GM23338 (cell line): ENCODE results near the gene SLCO3A1. TPM values are rescaled to one million over a fixed set of nuclear protein-coding genes. Genes with fewer than 3 reads are reported as not detected.

Experiments used
- ATAC-seq: fragments of 200-7000 bp; cut with Tn5 transposase; 3 replicates; pipeline ENCODE4 v1.9.1; 2020
- DNase-seq: peaks from one replicate; pipeline ENCODE4 v3.0.0-alpha.2; 2015; ENCODE audit warnings: low spot score
- H2AFZ ChIP-seq: fragments of 200-600 bp; sonication (generic); 2 replicates; pipeline ENCODE4 v1.8.0; 2016; ENCODE audit warnings: antibody characterized with exemption, mild to moderate bottlenecking, moderate library complexity
- H3F3A ChIP-seq: fragments of 200-600 bp; sonication (generic); replicated peaks from 2 replicates; pipeline ENCODE4 v1.8.0; 2017; ENCODE audit warnings: antibody characterized with exemption, mixed run types, low read depth
- H3K27ac ChIP-seq: fragments of 200-600 bp; sonication (generic); 2 replicates; pipeline ENCODE4 v1.6.1; 2016; ENCODE audit warnings: low read depth
- H3K27me3 ChIP-seq: fragments of 200-600 bp; sonication (generic); 2 replicates; pipeline ENCODE4 v1.8.0; 2016; ENCODE audit warnings: mild to moderate bottlenecking, mixed run types, moderate library complexity; ENCODE audit not compliant: insufficient read depth
- H3K36me3 ChIP-seq: fragments of 200-600 bp; sonication (generic); 2 replicates; pipeline ENCODE4 v1.8.0; 2016; ENCODE audit warnings: mild to moderate bottlenecking; ENCODE audit not compliant: insufficient read depth
- H3K4me1 ChIP-seq: fragments of 200-600 bp; sonication (generic); 2 replicates; pipeline ENCODE4 v1.8.0; 2016; ENCODE audit warnings: mild to moderate bottlenecking, moderate library complexity; ENCODE audit not compliant: insufficient read depth
- H3K4me2 ChIP-seq: fragments of 200-600 bp; sonication (generic); 2 replicates; pipeline ENCODE4 v1.7.1; 2017; ENCODE audit warnings: mixed run types
- H3K4me3 ChIP-seq: fragments of 200-600 bp; sonication (generic); 2 replicates; pipeline ENCODE4 v1.6.1; 2016; ENCODE audit warnings: mixed run types
- H3K79me2 ChIP-seq: fragments of 200-600 bp; sonication (generic); replicated peaks from 2 replicates; pipeline ENCODE4 v1.8.0; 2017; ENCODE audit warnings: mild to moderate bottlenecking; ENCODE audit not compliant: insufficient read depth
- H3K9me2 ChIP-seq: fragments of 200-600 bp; sonication (generic); 2 replicates; pipeline ENCODE4 v1.8.0; 2017; ENCODE audit not compliant: insufficient read depth
- H4K20me1 ChIP-seq: fragments of 200-600 bp; sonication (generic); replicated peaks from 2 replicates; pipeline ENCODE4 v1.8.0; 2017; ENCODE audit warnings: mild to moderate bottlenecking; ENCODE audit not compliant: insufficient read depth
- H3K27ac Mint-ChIP-seq: 2 replicates; pipeline ENCODE4 v1.8.0; 2020; ENCODE audit warnings: inconsistent platforms, mild to moderate bottlenecking, moderate library complexity, mixed read lengths
- H3K27me3 Mint-ChIP-seq: 3 replicates; pipeline ENCODE4 v1.8.0; 2022; ENCODE audit warnings: low read depth, mild to moderate bottlenecking, moderate library complexity, mixed read lengths, inconsistent platforms; ENCODE audit not compliant: insufficient read depth, poor library complexity
- H3K36me3 Mint-ChIP-seq: 3 replicates; pipeline ENCODE4 v1.8.0; 2021; ENCODE audit warnings: low read depth, mild to moderate bottlenecking, inconsistent platforms, moderate library complexity, mixed read lengths
- H3K4me1 Mint-ChIP-seq: 3 replicates; pipeline ENCODE4 v1.8.0; 2020; ENCODE audit warnings: mild to moderate bottlenecking, inconsistent platforms, mixed read lengths
- H3K4me3 Mint-ChIP-seq: 3 replicates; pipeline ENCODE4 v1.8.0; 2021; ENCODE audit warnings: moderate library complexity, mild to moderate bottlenecking, inconsistent platforms, mixed read lengths
- H3K9me3 Mint-ChIP-seq: 3 replicates; pipeline ENCODE4 v1.8.0; 2020; ENCODE audit warnings: moderate library complexity, mild to moderate bottlenecking, inconsistent platforms, mixed read lengths
- CREB1 ChIP-seq: fragments of 250-450 bp; sonication (Bioruptor Pico); IDR thresholded peaks from 2 replicates; pipeline ENCODE4 v1.5.0; 2020; ENCODE audit warnings: low read depth, mild to moderate bottlenecking, moderate library complexity
- JUNB ChIP-seq: IDR thresholded peaks from one replicate; pipeline ENCODE4 v1.6.1; 2016; ENCODE audit warnings: antibody characterized with exemption; ENCODE audit not compliant: unreplicated experiment
- POLR2AphosphoS5 ChIP-seq: IDR thresholded peaks from 2 replicates; pipeline ENCODE4 v1.6.1; 2016; ENCODE audit warnings: antibody characterized with exemption, low read depth
- STAT1 ChIP-seq: IDR thresholded peaks from one replicate; pipeline ENCODE4 v1.6.1; 2016; ENCODE audit warnings: antibody characterized with exemption; ENCODE audit not compliant: unreplicated experiment
- ZNF331 ChIP-seq: fragments of 250-450 bp; sonication (Bioruptor Pico); IDR thresholded peaks from 2 replicates; pipeline ENCODE4 v1.5.0; 2020; ENCODE audit warnings: low read depth, mild to moderate bottlenecking, moderate library complexity
- polyA plus RNA-seq: library from polyadenylated mRNA; unstranded; fragments of >200 nt; fragmentation: Nextera tagmentation; extraction: Ambion mirVana; gene quantifications from 2 replicates; pipeline ENCODE4 v1.2.1, GENCODE V29; 2016
- total RNA-seq: library from RNA; depleted of rRNA; stranded (reverse); fragments of >200 nt; shearing (Covaris generic); gene quantifications from 2 replicates; pipeline ENCODE4 v1.2.3, GENCODE V29; 2014
- TF ChIP-seq, protein P1 (sequence below), 2 experiments: fragments of 200-600 bp in 1 of 2; sonication (generic) in 1 of 2; conservative IDR thresholded peaks; 2 replicates each; pipeline versions ENCODE4 v1.5.1 to v1.6.1; 2016 to 2017; ENCODE audit warnings: antibody characterized with exemption in 2 of 2, low read depth in 2 of 2, mild to moderate bottlenecking in 2 of 2, moderate library complexity in 1 of 2
- TF ChIP-seq, protein P2 (sequence below): fragments of 250-450 bp; sonication (Bioruptor Pico); IDR thresholded peaks from 2 replicates; pipeline ENCODE4 v1.5.0; 2020; ENCODE audit warnings: mild to moderate bottlenecking, moderate library complexity

SLCO3A1 gene
- total and polyA plus RNA-seq, 2 experiments from 2014 or later, result 7.3 to 9.4 TPM

DNA sequence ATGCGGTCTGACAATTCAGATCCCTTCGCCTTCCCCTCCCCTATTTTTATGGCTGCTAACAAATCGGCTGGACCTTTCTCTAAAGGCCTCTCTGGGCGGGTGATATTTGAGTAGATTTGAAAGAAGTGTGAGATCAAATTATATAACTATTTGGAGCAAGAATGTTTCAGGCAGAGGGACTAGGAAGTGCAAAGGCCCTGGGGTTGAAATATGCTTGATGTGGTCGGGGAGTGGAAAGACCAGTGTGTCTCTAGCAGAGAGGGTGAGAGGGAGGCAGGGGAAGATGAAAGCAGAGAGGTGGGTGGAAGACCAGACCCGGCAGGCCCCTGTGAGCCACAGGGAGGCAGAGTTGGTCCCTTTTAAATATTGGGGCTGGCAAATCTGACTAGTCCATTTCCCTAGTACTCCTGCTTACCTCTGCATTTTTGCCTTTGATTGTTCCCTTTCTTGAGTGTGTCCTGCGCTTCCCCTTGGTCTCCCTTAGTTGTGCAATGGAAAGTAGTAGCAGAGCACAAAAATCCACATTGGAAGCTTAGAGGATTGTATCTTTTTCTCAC, 32.3 kb downstream of the SLCO3A1 start:
- ATAC-seq, result peak; percentile 47
- Histone ChIP-seq H4K20me1 (no peaks in the 10 kb centered on the region), H3K27me3 (no peaks in the 10 kb centered on the region), H3K79me2 (peaks cover 22% of the 10 kb centered on the region), H2AFZ (no peak overlapping the region), H3F3A (no peaks in the 10 kb centered on the region), H3K36me3 (no peaks in the 10 kb centered on the region), H3K27ac (no peak overlapping the region), H3K9me2 (no peaks in the 10 kb centered on the region), H3K4me3 (no peak overlapping the region), H3K4me1 (peaks cover 33% of the 10 kb centered on the region), H3K4me2 (no peak overlapping the region)
- no peak overlapping the region for H3K4me3 Mint-ChIP-seq
- H3K27me3 Mint-ChIP-seq, result peaks cover 4% of the 10 kb centered on the region
- H3K27ac Mint-ChIP-seq, result 0 out of 2 replicates have a peak overlapping the region, but pooled peaks have one; percentile 74
- H3K4me1 Mint-ChIP-seq, result peaks cover 44% of the 10 kb centered on the region
- H3K36me3 Mint-ChIP-seq, result no peaks in the 10 kb centered on the region
- peak; percentile 41 for DNase-seq
- no peaks in the 10 kb centered on the region for H3K9me3 Mint-ChIP-seq
- TF ChIP-seq CREB1, result no peak
- no peak for TF ChIP-seq JUNB
- no peak for TF ChIP-seq POLR2AphosphoS5
- no peak for TF ChIP-seq ZNF331 (CRISPR knock-in tag)
- TF ChIP-seq, protein P1, sequence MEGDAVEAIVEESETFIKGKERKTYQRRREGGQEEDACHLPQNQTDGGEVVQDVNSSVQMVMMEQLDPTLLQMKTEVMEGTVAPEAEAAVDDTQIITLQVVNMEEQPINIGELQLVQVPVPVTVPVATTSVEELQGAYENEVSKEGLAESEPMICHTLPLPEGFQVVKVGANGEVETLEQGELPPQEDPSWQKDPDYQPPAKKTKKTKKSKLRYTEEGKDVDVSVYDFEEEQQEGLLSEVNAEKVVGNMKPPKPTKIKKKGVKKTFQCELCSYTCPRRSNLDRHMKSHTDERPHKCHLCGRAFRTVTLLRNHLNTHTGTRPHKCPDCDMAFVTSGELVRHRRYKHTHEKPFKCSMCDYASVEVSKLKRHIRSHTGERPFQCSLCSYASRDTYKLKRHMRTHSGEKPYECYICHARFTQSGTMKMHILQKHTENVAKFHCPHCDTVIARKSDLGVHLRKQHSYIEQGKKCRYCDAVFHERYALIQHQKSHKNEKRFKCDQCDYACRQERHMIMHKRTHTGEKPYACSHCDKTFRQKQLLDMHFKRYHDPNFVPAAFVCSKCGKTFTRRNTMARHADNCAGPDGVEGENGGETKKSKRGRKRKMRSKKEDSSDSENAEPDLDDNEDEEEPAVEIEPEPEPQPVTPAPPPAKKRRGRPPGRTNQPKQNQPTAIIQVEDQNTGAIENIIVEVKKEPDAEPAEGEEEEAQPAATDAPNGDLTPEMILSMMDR (conservative IDR thresholded peaks at IDR 0.05; ENCODE audit: low read depth in 2 of 2), result peak; percentile 17 to 50; a peak in 3 of 4 replicates
- TF ChIP-seq STAT1, result no peak

DNA sequence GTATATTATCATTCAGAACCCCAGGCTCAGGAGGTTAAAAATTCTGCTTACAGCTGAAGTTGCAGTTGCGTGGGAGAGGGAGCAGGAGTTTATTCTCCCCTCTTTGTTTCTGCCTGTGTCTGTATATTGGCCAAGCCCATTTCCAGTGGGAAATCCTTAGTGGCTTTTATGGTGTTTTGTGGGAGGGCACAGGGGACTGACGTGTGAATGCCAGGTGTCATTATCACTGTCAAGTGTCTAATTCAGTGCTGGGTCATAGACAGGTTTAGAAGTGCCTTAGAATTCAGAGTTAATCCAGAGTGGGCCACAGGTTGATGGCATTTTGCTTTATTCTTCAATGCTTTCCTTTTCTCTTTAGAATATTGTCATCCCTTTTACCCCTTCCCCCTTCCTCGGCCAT, 33.4 kb downstream of the SLCO3A1 start:
- H3K27ac ChIP-seq, result no peak overlapping the region
- H3K4me2 ChIP-seq, result no peak overlapping the region
- H3K36me3 Mint-ChIP-seq, result no peaks in the 10 kb centered on the region
- H3K79me2 ChIP-seq, result peaks cover 22% of the 10 kb centered on the region
- H3K4me3 ChIP-seq, result no peak overlapping the region
- H3K4me1 ChIP-seq, result peaks cover 25% of the 10 kb centered on the region
- peak overlapping the region; percentile 76; the same call in 1 of the 2 replicates for H3K27ac Mint-ChIP-seq
- H3K4me1 Mint-ChIP-seq, result peaks cover 34% of the 10 kb centered on the region
- no peaks in the 10 kb centered on the region for H3K36me3 ChIP-seq
- no peaks in the 10 kb centered on the region for H3F3A ChIP-seq
- DNase-seq (no peak), ATAC-seq (no peak)
- TF ChIP-seq, protein P2, sequence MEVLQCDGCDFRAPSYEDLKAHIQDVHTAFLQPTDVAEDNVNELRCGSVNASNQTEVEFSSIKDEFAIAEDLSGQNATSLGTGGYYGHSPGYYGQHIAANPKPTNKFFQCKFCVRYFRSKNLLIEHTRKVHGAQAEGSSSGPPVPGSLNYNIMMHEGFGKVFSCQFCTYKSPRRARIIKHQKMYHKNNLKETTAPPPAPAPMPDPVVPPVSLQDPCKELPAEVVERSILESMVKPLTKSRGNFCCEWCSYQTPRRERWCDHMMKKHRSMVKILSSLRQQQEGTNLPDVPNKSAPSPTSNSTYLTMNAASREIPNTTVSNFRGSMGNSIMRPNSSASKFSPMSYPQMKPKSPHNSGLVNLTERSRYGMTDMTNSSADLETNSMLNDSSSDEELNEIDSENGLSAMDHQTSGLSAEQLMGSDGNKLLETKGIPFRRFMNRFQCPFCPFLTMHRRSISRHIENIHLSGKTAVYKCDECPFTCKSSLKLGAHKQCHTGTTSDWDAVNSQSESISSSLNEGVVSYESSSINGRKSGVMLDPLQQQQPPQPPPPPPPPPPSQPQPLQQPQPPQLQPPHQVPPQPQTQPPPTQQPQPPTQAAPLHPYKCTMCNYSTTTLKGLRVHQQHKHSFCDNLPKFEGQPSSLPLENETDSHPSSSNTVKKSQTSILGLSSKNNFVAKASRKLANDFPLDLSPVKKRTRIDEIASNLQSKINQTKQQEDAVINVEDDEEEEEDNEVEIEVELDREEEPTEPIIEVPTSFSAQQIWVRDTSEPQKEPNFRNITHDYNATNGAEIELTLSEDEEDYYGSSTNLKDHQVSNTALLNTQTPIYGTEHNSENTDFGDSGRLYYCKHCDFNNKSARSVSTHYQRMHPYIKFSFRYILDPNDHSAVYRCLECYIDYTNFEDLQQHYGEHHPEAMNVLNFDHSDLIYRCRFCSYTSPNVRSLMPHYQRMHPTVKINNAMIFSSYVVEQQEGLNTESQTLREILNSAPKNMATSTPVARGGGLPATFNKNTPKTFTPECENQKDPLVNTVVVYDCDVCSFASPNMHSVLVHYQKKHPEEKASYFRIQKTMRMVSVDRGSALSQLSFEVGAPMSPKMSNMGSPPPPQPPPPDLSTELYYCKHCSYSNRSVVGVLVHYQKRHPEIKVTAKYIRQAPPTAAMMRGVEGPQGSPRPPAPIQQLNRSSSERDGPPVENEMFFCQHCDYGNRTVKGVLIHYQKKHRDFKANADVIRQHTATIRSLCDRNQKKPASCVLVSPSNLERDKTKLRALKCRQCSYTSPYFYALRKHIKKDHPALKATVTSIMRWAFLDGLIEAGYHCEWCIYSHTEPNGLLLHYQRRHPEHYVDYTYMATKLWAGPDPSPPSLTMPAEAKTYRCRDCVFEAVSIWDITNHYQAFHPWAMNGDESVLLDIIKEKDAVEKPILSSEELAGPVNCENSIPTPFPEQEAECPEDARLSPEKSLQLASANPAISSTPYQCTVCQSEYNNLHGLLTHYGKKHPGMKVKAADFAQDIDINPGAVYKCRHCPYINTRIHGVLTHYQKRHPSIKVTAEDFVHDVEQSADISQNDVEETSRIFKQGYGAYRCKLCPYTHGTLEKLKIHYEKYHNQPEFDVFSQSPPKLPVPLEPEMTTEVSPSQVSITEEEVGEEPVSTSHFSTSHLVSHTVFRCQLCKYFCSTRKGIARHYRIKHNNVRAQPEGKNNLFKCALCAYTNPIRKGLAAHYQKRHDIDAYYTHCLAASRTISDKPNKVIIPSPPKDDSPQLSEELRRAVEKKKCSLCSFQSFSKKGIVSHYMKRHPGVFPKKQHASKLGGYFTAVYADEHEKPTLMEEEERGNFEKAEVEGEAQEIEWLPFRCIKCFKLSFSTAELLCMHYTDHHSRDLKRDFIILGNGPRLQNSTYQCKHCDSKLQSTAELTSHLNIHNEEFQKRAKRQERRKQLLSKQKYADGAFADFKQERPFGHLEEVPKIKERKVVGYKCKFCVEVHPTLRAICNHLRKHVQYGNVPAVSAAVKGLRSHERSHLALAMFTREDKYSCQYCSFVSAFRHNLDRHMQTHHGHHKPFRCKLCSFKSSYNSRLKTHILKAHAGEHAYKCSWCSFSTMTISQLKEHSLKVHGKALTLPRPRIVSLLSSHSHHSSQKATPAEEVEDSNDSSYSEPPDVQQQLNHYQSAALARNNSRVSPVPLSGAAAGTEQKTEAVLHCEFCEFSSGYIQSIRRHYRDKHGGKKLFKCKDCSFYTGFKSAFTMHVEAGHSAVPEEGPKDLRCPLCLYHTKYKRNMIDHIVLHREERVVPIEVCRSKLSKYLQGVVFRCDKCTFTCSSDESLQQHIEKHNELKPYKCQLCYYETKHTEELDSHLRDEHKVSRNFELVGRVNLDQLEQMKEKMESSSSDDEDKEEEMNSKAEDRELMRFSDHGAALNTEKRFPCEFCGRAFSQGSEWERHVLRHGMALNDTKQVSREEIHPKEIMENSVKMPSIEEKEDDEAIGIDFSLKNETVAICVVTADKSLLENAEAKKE (CRISPR knock-in tag), result no peak
- no peak overlapping the region for H3K4me3 Mint-ChIP-seq
- H2AFZ ChIP-seq, result no peak overlapping the region
- no peaks in the 10 kb centered on the region for H4K20me1 ChIP-seq
- peaks cover 4% of the 10 kb centered on the region for H3K27me3 Mint-ChIP-seq
- no peaks in the 10 kb centered on the region for H3K27me3 ChIP-seq
- H3K9me2 ChIP-seq, result no peaks in the 10 kb centered on the region
- H3K9me3 Mint-ChIP-seq, result no peaks in the 10 kb centered on the region
